HG02852 (cell line): ENCODE results near the gene SLC25A45.
"Not testable (repeated sequence)": the region's sequence is repeated elsewhere in the genome, so short reads cannot be mapped to it uniquely, and the experiment has no call there.

Experiments used
- ATAC-seq: cut with Tn5 transposase; IDR thresholded peaks from one replicate; pipeline ENCODE4 v1.9.1; 2021; ENCODE audit warnings: mild to moderate bottlenecking, moderate library complexity; ENCODE audit not compliant: unreplicated experiment

SLC25A45 gene

GRCh38 chr11:65421794-65422632 lies 39.6 kb upstream of the SLC25A45 start:
- no peak for ATAC-seq

GRCh38 chr11:65420979-65421793 lies 38.7 kb upstream of the SLC25A45 start:
- ATAC-seq = no peak

GRCh38 chr11:65420506-65420905 lies 38.1 kb upstream of the SLC25A45 start:
- ATAC-seq = no peak

GRCh38 chr11:65419772-65420481 lies 37.5 kb upstream of the SLC25A45 start:
- no peak for ATAC-seq

GRCh38 chr11:65419460-65419771 lies 37.0 kb upstream of the SLC25A45 start:
- ATAC-seq = no peak

GRCh38 chr11:65418681-65419459 lies 36.4 kb upstream of the SLC25A45 start:
- ATAC-seq = peak; percentile 42

GRCh38 chr11:65418431-65418680 lies 35.9 kb upstream of the SLC25A45 start:
- ATAC-seq = no peak

GRCh38 chr11:65417702-65418430 lies 35.4 kb upstream of the SLC25A45 start:
- no peak for ATAC-seq

- ATAC-seq = no peak
Measured at GRCh38 chr11:65416841-65417701, 34.6 kb upstream of the SLC25A45 start.

- peak; percentile 41 for ATAC-seq
Measured at GRCh38 chr11:65416341-65416824, 33.9 kb upstream of the SLC25A45 start.

- ATAC-seq = no peak
Measured at GRCh38 chr11:65415499-65416340, 33.3 kb upstream of the SLC25A45 start.

- ATAC-seq = no peak
Measured at GRCh38 chr11:65414776-65415498, 32.5 kb upstream of the SLC25A45 start.

- ATAC-seq = not testable (repeated sequence)
Measured at GRCh38 chr11:65413077-65413664, 30.7 kb upstream of the SLC25A45 start.

GRCh38 chr11:65412271-65413076 lies 30.0 kb upstream of the SLC25A45 start:
- ATAC-seq = no peak

- no peak for ATAC-seq
Measured at GRCh38 chr11:65411681-65412070, 29.2 kb upstream of the SLC25A45 start.

- no peak for ATAC-seq
Measured at GRCh38 chr11:65410936-65411680, 28.7 kb upstream of the SLC25A45 start.
